H54 (cell line): Measurements from ENCODE around the gene CLNS1A.
"Not testable (repeated sequence)": the region's sequence is repeated elsewhere in the genome, so short reads cannot be mapped to it uniquely, and the experiment has no call there.

Source experiments
- DNase-seq: peaks from one replicate; pipeline ENCODE4 v3.0.0; 2011; ENCODE audit warnings: low spot score, mixed read lengths; ENCODE audit not compliant: insufficient read length
- FAIRE-seq: peaks from 3 replicates; lab custom pipeline; 2011; peaks lifted over from hg19 to GRCh38; lab: Jason Lieb, UNC
- POLR2A ChIP-seq: IDR thresholded peaks from 2 replicates; pipeline ENCODE4 v1.6.1; 2011; ENCODE audit warnings: low read depth, mild to moderate bottlenecking, low read length

CLNS1A gene

GRCh38 chr11:77650123-77650522 lies 12.5 kb upstream of the CLNS1A start:
- TF ChIP-seq POLR2A: no peak
- no peak for FAIRE-seq

GRCh38 chr11:77647654-77648305 lies 10.2 kb upstream of the CLNS1A start:
- TF ChIP-seq POLR2A: no peak
- DNase-seq (no peak), FAIRE-seq (no peak)

More at GRCh38 chr11:77650123-77650522, 12.5 kb upstream of the CLNS1A start:
- no peak for DNase-seq

- no peak for TF ChIP-seq POLR2A
- no peak for FAIRE-seq
- DNase-seq: no peak
Measured at GRCh38 chr11:77644887-77645286, 7.3 kb upstream of the CLNS1A start.

GRCh38 chr11:77642228-77642627 lies 4.6 kb upstream of the CLNS1A start:
- no peak for FAIRE-seq
- no peak for TF ChIP-seq POLR2A
- no peak for DNase-seq

GRCh38 chr11:77636731-77637344 lies 756 bp downstream of the CLNS1A start:
- no peak for FAIRE-seq
- DNase-seq: no peak
- TF ChIP-seq POLR2A: no peak

- not testable (repeated sequence) for FAIRE-seq, DNase-seq
Measured at GRCh38 chr11:77633926-77634325, 3.7 kb downstream of the CLNS1A start.

GRCh38 chr11:77630157-77630710 lies 7.4 kb downstream of the CLNS1A start:
- no peak for FAIRE-seq
- DNase-seq: no peak
- no peak for TF ChIP-seq POLR2A

- DNase-seq (no peak), FAIRE-seq (no peak)
- TF ChIP-seq POLR2A: no peak
Measured at GRCh38 chr11:77619576-77620198, 17.9 kb downstream of the CLNS1A start.

- TF ChIP-seq POLR2A: no peak
- FAIRE-seq (no peak), DNase-seq (no peak)
Measured at GRCh38 chr11:77617892-77618291, 19.7 kb downstream of the CLNS1A start.

GRCh38 chr11:77611921-77612320 lies 25.7 kb downstream of the CLNS1A start:
- DNase-seq: no peak
- no peak for FAIRE-seq
- TF ChIP-seq POLR2A: no peak

GRCh38 chr11:77609234-77609633 lies 28.4 kb downstream of the CLNS1A start:
- TF ChIP-seq POLR2A: no peak
- FAIRE-seq: no peak
- DNase-seq: no peak

- DNase-seq (no peak), FAIRE-seq (no peak)
Measured at GRCh38 chr11:77604281-77604680, 33.3 kb downstream of the CLNS1A start.

GRCh38 chr11:77602381-77603088 lies 35.1 kb downstream of the CLNS1A start:
- peak; percentile 51 for DNase-seq
- no peak for TF ChIP-seq POLR2A
- peak; percentile 82 for FAIRE-seq

More at GRCh38 chr11:77604281-77604680, 33.3 kb downstream of the CLNS1A start:
- TF ChIP-seq POLR2A: no peak

GRCh38 chr11:77598195-77598594 lies 39.4 kb downstream of the CLNS1A start:
- no peak for FAIRE-seq
- DNase-seq: no peak
- no peak for TF ChIP-seq POLR2A
